ENCODE data around the gene FGF22.
A peak's percentile ranks its signal among the peaks of the same experiment; 100 is the strongest.

The FGF22 gene

DNA sequence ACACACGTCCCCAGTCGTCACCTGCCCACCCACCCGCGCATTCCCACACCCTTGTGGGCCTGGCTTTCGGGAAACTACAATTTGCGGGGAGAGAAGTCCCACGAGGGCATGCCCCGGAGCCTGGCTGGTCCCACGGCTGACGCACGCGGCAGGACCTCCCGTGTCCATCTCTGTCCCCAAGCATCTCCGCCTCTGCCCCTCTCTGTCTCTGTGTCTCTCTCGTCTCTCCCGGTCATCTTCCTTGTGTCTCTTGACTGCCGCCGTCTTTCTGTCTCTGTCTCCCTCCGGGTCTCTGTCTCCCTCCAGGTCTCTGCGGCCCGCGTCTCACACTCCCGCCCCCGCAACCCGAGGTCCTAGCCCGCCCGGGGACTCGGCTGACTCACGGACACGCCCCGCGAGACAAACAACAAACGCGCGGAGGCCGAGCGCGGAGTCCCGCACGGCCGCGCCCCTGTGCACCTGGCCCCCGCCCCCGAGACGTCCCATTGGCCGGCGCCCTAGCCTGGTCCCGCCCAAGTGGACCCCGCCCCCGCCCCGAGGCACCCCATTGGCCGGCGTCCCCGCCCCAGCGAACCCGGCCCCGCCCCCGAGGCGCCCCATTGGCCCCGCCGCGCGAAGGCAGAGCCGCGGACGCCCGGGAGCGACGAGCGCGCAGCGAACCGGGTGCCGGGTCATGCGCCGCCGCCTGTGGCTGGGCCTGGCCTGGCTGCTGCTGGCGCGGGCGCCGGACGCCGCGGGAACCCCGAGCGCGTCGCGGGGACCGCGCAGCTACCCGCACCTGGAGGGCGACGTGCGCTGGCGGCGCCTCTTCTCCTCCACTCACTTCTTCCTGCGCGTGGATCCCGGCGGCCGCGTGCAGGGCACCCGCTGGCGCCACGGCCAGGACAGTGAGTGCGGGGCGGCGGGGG is at the start of gene FGF22:
Gene FGF22 (plus strand): TSS at position 627 of the 908 bp plus-strand sequence. CDS start 47 bp downstream, at position 674.
- TF ChIP-seq, protein P1, sequence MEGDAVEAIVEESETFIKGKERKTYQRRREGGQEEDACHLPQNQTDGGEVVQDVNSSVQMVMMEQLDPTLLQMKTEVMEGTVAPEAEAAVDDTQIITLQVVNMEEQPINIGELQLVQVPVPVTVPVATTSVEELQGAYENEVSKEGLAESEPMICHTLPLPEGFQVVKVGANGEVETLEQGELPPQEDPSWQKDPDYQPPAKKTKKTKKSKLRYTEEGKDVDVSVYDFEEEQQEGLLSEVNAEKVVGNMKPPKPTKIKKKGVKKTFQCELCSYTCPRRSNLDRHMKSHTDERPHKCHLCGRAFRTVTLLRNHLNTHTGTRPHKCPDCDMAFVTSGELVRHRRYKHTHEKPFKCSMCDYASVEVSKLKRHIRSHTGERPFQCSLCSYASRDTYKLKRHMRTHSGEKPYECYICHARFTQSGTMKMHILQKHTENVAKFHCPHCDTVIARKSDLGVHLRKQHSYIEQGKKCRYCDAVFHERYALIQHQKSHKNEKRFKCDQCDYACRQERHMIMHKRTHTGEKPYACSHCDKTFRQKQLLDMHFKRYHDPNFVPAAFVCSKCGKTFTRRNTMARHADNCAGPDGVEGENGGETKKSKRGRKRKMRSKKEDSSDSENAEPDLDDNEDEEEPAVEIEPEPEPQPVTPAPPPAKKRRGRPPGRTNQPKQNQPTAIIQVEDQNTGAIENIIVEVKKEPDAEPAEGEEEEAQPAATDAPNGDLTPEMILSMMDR (IDR thresholded peaks at IDR 0.05; ENCODE audit: borderline replicate concordance, insufficient read depth, low read depth, low read length), result no peak
- peak within 1 kb of the TSS; percentile 46 for H3K4me3 ChIP-seq (ENCODE audit: low read depth, low read length)

DNA sequence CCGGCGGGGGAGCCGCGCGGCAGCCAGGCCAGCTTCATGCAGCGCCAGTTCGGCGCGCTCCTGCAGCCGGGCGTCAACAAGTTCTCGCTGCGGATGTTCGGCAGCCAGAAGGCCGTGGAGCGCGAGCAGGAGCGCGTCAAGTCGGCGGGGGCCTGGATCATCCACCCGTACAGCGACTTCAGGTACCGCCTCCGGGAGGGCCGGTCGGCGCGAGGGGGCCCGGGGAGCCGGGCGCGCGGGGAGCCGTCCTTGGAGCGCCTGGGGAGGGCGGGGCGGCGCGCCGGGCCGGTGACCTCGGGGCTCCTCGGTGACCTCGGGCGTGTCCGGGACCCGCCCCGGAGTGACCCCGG is 49.3 kb upstream of the FGF22 start:
- no peak overlapping the region for H3K4me3 ChIP-seq (ENCODE audit: low read depth, low read length)

DNA sequence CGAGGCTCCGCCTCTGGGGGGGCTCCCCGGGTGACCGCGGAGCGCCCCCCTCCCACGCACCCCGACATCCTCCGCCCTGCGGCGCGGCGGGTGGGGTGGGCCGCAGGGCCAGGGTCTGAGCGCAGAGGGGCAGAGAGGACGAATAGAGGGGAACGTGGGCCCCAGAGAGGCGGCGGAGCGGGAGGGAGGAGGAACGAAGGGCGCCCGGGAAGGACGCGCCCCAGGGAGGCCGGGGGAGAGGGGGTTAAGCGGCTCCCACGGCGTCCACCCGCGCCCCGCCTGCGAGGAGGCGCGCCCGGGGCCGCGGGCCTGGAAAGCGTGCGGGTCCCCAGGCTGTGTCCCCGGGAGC is 49.0 kb upstream of the FGF22 start:
- TF ChIP-seq, protein P1 (IDR thresholded peaks at IDR 0.05; ENCODE audit: borderline replicate concordance, insufficient read depth, low read depth, low read length), result no peak
- H3K4me3 ChIP-seq (ENCODE audit: low read depth, low read length), result no peak overlapping the region

More for the DNA sequence above, 49.3 kb upstream of the FGF22 start:
- TF ChIP-seq, protein P1 (IDR thresholded peaks at IDR 0.05; ENCODE audit: borderline replicate concordance, insufficient read depth, low read depth, low read length), result no peak

DNA sequence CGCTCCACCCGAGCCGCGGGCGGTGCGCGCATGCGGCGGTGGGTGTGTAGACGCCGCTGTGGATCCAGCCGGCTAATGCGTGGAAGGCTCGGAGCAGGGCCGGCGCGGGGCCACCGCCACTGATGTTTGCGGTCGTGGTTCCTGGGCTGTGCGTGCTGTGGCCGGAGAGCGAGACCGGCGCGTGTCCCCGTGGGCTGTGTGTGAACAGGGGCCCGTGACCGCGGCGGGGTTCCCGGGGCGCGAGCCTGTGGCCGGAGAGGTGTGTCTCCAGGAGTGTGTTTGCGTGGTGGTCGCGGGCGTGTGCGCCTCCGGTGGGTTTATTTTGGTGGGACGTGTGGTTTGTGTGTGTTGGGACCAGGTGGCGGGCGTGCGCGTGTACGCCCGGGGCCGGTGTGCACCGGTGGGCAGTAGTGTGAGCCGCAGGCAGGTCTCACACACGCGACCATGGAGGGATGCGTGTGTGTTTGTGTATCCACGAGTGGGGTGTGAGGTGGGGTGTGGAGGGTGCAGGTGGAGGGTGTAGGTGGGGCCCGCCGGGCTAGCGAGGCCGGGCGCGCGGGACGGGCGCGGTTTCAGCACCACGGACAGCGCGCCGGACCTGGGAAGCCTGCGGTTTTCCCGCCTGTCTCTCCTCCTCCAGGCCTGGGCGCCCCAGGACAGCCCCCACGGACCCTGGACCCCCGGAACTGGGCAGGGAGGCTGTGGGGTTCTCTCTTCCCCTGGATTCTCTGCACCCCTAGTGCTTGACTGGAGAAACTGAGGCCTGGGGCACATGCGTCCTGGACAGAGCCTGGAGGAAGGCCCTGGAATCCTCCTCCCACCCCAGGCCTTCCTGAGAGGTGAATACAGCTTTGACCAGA is 48.4 kb upstream of the FGF22 start:
- TF ChIP-seq, protein P1 (IDR thresholded peaks at IDR 0.05; ENCODE audit: borderline replicate concordance, insufficient read depth, low read depth, low read length), result no peak
- no peak overlapping the region for H3K4me3 ChIP-seq (ENCODE audit: low read depth, low read length)

DNA sequence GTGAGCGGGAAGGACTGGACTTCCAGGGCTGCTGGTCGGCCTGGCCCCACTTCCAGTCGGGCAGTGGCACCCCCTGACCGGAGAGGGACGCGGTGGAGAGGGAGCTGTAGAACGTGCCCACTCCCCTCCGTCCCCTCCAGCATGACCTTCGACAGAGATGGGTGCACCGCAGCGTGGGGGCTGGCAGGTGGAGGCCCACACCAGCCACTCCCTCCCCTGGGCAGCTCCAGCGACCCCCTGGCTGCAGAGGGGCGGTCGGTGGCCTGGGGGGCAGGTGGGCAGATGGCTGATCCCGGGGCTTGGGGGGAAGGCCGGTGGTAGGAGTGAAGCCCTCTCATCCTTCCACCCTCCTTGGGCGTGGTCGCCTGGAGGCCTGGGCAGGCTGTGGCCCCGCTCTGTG is 47.6 kb upstream of the FGF22 start:
- TF ChIP-seq, protein P1 (IDR thresholded peaks at IDR 0.05; ENCODE audit: borderline replicate concordance, insufficient read depth, low read depth, low read length), result no peak
- H3K4me3 ChIP-seq (ENCODE audit: low read depth, low read length), result no peak overlapping the region

DNA sequence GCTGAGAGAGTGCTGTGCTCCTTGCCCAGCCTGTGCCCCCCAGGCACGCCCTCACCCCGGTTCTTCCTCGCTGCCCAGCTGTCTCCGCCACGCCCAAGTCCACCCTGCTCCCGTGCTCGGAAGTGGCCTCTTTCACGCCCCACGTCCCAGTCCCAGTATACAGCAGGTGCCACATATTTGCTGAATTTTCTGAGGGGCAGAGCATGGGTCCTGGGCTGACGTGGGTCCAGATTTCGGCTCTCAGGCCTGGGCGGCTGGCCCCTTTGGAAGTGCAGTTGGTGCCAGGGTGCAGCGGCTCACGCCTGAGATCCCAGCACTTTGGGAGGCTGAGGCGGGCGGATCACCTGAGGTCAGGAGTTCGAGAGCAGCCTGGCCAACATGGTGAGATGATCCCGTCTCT is 46.6 kb upstream of the FGF22 start:
- TF ChIP-seq, protein P1 (IDR thresholded peaks at IDR 0.05; ENCODE audit: borderline replicate concordance, insufficient read depth, low read depth, low read length), result no peak
- H3K4me3 ChIP-seq (ENCODE audit: low read depth, low read length), result no peak overlapping the region
